Osteocyte (in vitro differentiated cells): ENCODE measurements around the gene LYST. TPM values are rescaled to one million over a fixed set of nuclear protein-coding genes. Genes with fewer than 3 reads are reported as not detected.
"Not testable (repeated sequence)": the region's sequence is repeated elsewhere in the genome, so short reads cannot be mapped to it uniquely, and the experiment has no call there.

Source experiments
- DNase-seq: peaks from one replicate; pipeline ENCODE4 v3.0.0; 2021; ENCODE audit warnings: mixed read lengths; ENCODE audit not compliant: unreplicated experiment; ENCODE audit errors: extremely low spot score
- H3K27ac Mint-ChIP-seq: one replicate; pipeline ENCODE4 v1.8.0; 2021; ENCODE audit warnings: mild to moderate bottlenecking, mixed read lengths; ENCODE audit not compliant: unreplicated experiment
- H3K27me3 Mint-ChIP-seq: one replicate; pipeline ENCODE4 v1.8.0; 2021; ENCODE audit warnings: mixed read lengths; ENCODE audit not compliant: unreplicated experiment
- H3K36me3 Mint-ChIP-seq: one replicate; pipeline ENCODE4 v1.8.0; 2021; ENCODE audit warnings: mixed read lengths; ENCODE audit not compliant: unreplicated experiment
- H3K4me1 Mint-ChIP-seq: one replicate; pipeline ENCODE4 v1.8.0; 2021; ENCODE audit warnings: mixed read lengths; ENCODE audit not compliant: unreplicated experiment
- H3K4me3 Mint-ChIP-seq: one replicate; pipeline ENCODE4 v1.8.0; 2021; ENCODE audit warnings: mild to moderate bottlenecking, moderate library complexity, mixed read lengths; ENCODE audit not compliant: unreplicated experiment
- H3K9me3 Mint-ChIP-seq: one replicate; pipeline ENCODE4 v1.8.0; 2021; ENCODE audit warnings: mixed read lengths; ENCODE audit not compliant: unreplicated experiment
- long read RNA-seq: library from polyadenylated mRNA; unstranded; transcript quantifications from one replicate; pipeline ENCODE4 v2.0.0, GENCODE V29; 2021
- total RNA-seq: library from RNA; stranded (reverse); gene quantifications from 2 replicates; pipeline ENCODE4 v1.2.1, GENCODE V29; 2021
- TF ChIP-seq, protein P1 (sequence below): fragments of 200-600 bp; sonication (generic); IDR thresholded peaks from 2 replicates; pipeline ENCODE4 v1.5.0; 2021; ENCODE audit warnings: antibody characterized with exemption, mild to moderate bottlenecking, moderate library complexity

LYST gene, protein sequence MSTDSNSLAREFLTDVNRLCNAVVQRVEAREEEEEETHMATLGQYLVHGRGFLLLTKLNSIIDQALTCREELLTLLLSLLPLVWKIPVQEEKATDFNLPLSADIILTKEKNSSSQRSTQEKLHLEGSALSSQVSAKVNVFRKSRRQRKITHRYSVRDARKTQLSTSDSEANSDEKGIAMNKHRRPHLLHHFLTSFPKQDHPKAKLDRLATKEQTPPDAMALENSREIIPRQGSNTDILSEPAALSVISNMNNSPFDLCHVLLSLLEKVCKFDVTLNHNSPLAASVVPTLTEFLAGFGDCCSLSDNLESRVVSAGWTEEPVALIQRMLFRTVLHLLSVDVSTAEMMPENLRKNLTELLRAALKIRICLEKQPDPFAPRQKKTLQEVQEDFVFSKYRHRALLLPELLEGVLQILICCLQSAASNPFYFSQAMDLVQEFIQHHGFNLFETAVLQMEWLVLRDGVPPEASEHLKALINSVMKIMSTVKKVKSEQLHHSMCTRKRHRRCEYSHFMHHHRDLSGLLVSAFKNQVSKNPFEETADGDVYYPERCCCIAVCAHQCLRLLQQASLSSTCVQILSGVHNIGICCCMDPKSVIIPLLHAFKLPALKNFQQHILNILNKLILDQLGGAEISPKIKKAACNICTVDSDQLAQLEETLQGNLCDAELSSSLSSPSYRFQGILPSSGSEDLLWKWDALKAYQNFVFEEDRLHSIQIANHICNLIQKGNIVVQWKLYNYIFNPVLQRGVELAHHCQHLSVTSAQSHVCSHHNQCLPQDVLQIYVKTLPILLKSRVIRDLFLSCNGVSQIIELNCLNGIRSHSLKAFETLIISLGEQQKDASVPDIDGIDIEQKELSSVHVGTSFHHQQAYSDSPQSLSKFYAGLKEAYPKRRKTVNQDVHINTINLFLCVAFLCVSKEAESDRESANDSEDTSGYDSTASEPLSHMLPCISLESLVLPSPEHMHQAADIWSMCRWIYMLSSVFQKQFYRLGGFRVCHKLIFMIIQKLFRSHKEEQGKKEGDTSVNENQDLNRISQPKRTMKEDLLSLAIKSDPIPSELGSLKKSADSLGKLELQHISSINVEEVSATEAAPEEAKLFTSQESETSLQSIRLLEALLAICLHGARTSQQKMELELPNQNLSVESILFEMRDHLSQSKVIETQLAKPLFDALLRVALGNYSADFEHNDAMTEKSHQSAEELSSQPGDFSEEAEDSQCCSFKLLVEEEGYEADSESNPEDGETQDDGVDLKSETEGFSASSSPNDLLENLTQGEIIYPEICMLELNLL (N-terminal part only)
- 21.7 and 23.0 TPM in 2 replicates for total RNA-seq
- long read RNA-seq, partial matches to known transcripts = 24 of 29 reads
- long read RNA-seq, other reads (novel, unspliced or antisense) = 5 of 29 reads

DNA sequence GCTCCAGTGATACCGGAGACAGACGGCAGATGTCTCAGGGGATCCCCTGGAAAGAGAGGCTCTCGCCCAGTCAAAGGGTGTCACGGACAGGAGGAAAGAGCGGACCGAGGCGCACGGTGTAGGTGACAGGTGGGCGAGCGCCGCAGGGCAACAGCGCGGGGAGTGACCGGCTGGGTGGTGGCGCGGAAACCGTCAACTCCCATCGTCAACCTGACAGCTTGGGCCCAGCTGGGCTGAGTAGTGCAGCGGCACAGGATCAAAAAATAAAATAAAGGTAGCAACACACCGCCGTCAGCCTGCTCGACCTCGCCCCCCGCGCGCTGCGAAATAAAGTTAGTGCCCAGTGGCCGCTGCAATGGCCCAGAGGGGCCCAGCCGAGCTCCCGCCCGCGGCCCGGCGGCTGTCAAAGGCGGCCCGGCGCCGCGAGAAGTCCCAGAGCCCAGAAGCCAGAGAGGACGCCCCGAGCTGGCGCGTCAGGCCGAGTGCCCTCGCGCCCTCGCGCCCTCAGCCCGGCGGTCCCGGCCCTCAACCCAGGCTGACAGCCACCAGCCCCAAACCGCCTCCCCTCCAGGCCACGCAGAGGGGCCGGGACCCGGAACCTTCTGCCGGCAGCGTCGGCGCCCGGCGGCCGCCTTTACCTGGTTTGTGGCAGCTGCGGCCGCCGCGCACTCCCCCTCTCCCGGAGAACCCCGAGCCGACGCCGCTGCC, at the start of gene LYST:
Gene LYST (minus strand): TSS at position 702 of the 708 bp plus-strand sequence. CDS start 36,489 bp downstream, outside the sequence.
- no peaks in the 10 kb centered on the region for H3K27me3 Mint-ChIP-seq
- peak; percentile 86 for DNase-seq
- no peaks in the 10 kb centered on the region for H3K9me3 Mint-ChIP-seq
- TF ChIP-seq, protein P1, sequence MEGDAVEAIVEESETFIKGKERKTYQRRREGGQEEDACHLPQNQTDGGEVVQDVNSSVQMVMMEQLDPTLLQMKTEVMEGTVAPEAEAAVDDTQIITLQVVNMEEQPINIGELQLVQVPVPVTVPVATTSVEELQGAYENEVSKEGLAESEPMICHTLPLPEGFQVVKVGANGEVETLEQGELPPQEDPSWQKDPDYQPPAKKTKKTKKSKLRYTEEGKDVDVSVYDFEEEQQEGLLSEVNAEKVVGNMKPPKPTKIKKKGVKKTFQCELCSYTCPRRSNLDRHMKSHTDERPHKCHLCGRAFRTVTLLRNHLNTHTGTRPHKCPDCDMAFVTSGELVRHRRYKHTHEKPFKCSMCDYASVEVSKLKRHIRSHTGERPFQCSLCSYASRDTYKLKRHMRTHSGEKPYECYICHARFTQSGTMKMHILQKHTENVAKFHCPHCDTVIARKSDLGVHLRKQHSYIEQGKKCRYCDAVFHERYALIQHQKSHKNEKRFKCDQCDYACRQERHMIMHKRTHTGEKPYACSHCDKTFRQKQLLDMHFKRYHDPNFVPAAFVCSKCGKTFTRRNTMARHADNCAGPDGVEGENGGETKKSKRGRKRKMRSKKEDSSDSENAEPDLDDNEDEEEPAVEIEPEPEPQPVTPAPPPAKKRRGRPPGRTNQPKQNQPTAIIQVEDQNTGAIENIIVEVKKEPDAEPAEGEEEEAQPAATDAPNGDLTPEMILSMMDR = peak; percentile 58
- H3K4me3 Mint-ChIP-seq = peak within 1 kb of the TSS; percentile 97
- peak within 1 kb of the TSS; percentile 96 for H3K27ac Mint-ChIP-seq
- no peaks in the 10 kb centered on the region for H3K36me3 Mint-ChIP-seq
- peaks cover 38% of the 10 kb centered on the region for H3K4me1 Mint-ChIP-seq

DNA sequence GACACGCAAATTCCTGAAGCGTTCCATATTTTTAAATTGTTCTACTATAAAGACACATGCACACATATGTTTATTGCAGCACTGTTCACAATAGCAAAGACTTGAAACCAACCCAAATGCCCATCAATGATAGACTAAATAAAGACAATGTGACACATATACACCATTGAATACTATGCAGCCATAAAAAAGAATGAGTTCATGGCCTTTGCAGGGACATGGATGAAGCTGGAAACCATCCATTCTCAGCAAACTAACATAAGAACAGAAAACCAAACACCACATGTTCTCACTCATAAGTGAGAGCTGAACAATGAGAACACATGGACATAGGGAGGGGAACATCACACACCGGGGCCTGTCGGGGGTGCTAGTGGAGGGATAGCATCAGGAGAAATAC, 48.8 kb upstream of the LYST start:
- not testable (repeated sequence) for H3K27me3 Mint-ChIP-seq, H3K9me3 Mint-ChIP-seq, DNase-seq, H3K4me3 Mint-ChIP-seq, H3K36me3 Mint-ChIP-seq
- peaks cover 81% of the 10 kb centered on the region for H3K4me1 Mint-ChIP-seq
- peak overlapping the region; percentile 49 for H3K27ac Mint-ChIP-seq

DNA sequence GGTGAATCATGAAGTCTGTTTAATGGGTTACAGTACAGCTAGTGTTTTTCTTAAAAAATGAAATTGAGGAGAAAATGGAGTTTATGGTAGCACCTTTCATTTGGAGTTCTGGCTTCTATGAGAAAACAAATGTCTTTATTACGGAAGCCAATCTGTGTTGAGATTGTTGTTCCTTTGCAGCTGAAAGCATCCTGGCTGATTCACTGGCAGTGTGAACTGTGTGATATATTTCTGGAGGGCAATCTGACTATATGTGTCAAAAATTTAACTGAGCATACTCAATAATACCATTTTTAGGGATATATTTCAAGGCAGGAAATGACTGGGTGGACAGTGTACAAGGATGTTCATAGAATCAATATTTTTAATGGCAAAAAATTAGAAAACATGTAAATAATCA, 46.6 kb upstream of the LYST start:
- TF ChIP-seq, protein P1 = no peak
- H3K9me3 Mint-ChIP-seq = no peaks in the 10 kb centered on the region
- H3K4me3 Mint-ChIP-seq = no peak overlapping the region
- peak overlapping the region; percentile 99 for H3K27ac Mint-ChIP-seq
- no peak for DNase-seq
- no peaks in the 10 kb centered on the region for H3K36me3 Mint-ChIP-seq
- H3K4me1 Mint-ChIP-seq = peaks cover 80% of the 10 kb centered on the region
- H3K27me3 Mint-ChIP-seq = no peaks in the 10 kb centered on the region

DNA sequence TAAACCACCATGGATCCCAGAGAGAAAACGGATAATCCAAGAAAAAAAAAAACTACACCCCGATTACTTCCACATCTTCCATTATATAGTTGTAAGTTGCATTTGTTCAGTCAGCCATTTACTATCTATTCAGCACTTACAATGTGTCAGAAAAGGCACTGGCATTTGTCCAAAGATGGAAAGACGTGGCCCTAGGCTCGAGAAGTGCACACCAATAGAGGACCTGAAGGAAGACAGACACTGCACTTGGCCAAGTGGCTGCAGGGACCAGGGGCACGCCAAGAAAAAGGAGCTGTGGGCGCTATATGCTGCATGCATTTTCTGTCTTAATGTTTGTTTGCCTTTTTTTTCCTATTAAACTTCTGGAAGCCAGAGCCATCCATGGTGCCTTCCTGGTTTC, 45.2 kb upstream of the LYST start:
- H3K9me3 Mint-ChIP-seq = no peaks in the 10 kb centered on the region
- H3K4me3 Mint-ChIP-seq = no peak overlapping the region
- H3K4me1 Mint-ChIP-seq = peaks cover 75% of the 10 kb centered on the region
- no peaks in the 10 kb centered on the region for H3K27me3 Mint-ChIP-seq
- peak overlapping the region; percentile 99 for H3K27ac Mint-ChIP-seq
- TF ChIP-seq, protein P1 = no peak
- no peaks in the 10 kb centered on the region for H3K36me3 Mint-ChIP-seq
- DNase-seq = no peak

DNA sequence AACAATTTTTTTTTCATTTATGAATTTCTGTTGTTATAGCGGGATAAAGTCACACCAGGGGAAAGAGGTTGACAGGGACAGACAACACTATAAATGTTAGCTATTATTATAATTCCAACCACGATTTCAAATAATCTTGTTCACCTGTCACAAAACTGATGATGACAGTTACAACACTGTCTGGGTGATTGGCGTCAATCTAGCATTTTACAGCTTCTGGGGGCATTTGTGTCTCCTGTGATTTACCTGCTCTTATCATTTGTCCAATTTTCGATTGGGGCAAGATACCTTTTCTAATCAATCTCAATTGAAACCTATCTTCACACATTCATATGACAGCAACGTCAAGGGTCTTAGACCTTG, 44.6 kb upstream of the LYST start:
- Mint-ChIP-seq H3K9me3 (no peaks in the 10 kb centered on the region), H3K27ac (peak overlapping the region; percentile 99), H3K27me3 (no peaks in the 10 kb centered on the region), H3K4me3 (no peak overlapping the region), H3K36me3 (no peaks in the 10 kb centered on the region), H3K4me1 (peaks cover 76% of the 10 kb centered on the region)
- TF ChIP-seq, protein P1 = no peak
- DNase-seq = no peak
